CD4-positive, alpha-beta T cell treated with Interleukin-21 for 1 hour (primary cell): ENCODE data around the gene SIGMAR1.

Experiments
- DNase-seq: peaks from one replicate; pipeline ENCODE4 v3.0.0-alpha.2; 2020

The SIGMAR1 gene

DNA sequence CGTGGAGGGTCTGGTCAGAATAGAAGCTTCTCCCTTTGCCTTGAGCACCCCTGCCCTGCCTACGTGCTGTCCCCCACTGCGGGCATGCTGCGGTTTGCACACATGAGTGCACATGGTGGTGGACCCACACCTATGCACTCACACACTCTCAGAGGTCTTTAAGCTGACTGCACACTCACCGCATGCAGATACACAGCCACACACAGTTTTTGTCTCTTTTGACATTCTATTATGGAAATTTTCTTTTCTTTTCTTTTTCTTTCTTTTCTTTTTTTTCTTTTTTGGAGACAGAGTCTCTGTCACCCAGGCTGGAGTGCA lies 8.1 kb downstream of the SIGMAR1 start:
- no peak for DNase-seq

DNA sequence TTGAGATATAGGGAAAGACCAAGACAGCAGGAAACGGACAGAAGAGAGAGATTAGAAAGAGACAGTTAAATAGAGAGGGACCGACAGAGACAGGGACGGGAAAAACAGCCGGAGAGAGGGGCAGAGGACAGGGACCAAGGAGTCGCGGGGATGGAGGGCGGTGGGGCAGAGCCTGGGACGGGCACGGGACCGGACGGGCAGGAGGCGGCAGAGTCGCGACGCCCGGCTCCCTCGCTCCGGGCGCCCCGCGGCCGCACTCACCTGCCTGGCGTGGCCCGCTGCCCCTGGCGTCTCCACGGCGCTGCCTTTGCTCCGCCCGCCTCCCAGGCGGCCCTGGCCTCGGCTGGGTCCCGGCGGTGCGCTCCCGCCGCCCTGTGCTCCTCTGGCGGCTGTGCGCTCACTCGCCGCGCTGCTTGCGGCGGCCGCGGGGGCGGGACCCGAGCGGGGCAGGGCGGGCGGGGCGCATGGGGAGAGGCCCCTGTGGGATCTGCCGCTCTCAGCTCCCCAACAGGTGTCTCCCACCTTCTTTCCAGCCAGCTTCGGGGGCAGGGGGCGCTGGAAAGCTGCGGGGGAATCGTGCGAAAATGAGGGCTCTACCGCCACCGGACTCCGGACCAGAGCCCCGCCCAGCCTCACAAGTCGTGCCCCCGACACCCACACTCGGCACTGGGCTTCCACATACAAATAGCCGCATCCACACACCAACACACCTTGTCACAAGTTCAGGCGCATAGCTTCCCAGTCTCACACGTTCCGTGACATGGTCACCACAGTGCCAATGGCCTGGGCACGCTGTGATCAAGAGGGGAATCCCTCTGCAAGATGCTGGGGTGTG lies 8.7 kb downstream of the SIGMAR1 start, which contains the start of gene ARID3C:
TSS of gene ARID3C (minus strand) at position 411 of the 835 bp plus-strand sequence. CDS start 1,052 bp downstream, outside the sequence.
- DNase-seq: peak; percentile 48

GRCh38 chr9:34627716-34628655 lies 9.6 kb downstream of the SIGMAR1 start:
- DNase-seq: no peak

GRCh38 chr9:34625186-34625486 lies 12.5 kb downstream of the SIGMAR1 start:
- DNase-seq: no peak

GRCh38 chr9:34624475-34625185 lies 13.0 kb downstream of the SIGMAR1 start:
- DNase-seq: no peak

GRCh38 chr9:34623374-34624235 lies 14.0 kb downstream of the SIGMAR1 start:
- peak; percentile 21 for DNase-seq

DNA sequence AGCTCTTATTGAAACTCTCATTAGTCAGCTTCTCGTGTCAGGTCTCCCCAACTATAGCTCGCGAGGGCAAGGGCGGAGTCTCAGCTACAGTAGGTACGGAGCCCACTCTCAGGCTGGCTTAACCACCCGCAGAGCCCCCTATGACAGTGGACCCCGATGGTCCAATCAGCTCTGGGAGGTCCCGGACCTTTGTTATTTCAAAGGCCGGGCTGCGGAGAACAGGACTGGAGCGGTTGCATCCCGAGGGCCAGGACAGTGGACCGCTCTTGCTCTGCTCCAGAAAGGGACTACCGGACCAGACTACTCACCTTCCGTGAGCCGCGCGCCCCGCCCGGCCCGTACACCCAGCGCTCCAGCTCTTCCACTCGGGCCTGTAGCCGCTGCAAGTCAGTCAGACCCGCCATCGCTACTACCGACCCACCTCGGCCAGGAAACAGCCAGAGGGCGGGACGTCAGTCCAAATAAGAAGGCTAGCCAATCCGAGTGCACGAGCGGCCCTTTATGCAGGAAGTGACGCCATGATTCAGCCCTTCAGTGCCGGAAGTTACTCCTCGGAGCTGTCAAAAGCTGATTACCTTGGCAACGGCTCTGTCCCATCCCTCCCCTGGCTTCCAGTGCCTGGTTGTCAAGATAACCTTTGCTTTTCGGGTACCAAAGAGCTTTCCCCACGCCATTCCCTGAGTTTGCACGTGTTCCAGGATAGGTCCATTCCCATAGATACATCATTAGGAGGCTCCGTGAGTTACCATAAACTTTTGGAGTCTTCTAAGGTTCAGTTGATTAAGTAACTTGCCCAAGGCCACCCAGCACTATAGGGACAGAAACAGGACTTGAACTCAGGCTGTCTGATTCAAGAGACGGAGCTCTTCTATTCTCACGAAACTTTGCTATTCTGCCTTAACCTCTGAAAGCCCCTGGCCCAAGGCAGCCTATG lies 17.3 kb downstream of the SIGMAR1 start, which contains the start of gene DCTN3:
TSS of gene DCTN3 (minus strand) at position 435 of the 934 bp plus-strand sequence. CDS start at position 404, 31 bp downstream.
- DNase-seq: peak; percentile 95

DNA sequence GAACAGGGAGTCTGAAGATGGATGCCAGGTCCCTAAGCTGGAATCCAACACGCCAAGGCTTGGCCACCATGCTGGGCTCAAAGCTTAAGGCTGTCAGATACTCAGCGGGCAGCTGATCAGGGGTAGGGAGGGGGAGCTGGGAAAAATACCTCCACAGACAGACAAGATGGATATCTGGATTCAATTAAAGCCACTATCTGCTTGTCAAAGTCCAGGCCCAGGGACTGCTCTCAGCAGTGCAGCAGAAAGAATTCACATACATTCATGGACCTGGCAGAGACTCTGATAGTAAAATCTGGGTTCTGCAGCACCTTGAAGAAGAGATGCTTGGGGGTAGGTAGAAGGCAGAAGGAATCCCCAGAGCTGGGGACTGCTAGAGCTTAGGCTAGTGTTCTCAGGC lies 22.5 kb downstream of the SIGMAR1 start:
- no peak for DNase-seq

- peak; percentile 76 for DNase-seq
Observed at GRCh38 chr9:34612788-34613390, 24.7 kb downstream of the SIGMAR1 start.

DNA sequence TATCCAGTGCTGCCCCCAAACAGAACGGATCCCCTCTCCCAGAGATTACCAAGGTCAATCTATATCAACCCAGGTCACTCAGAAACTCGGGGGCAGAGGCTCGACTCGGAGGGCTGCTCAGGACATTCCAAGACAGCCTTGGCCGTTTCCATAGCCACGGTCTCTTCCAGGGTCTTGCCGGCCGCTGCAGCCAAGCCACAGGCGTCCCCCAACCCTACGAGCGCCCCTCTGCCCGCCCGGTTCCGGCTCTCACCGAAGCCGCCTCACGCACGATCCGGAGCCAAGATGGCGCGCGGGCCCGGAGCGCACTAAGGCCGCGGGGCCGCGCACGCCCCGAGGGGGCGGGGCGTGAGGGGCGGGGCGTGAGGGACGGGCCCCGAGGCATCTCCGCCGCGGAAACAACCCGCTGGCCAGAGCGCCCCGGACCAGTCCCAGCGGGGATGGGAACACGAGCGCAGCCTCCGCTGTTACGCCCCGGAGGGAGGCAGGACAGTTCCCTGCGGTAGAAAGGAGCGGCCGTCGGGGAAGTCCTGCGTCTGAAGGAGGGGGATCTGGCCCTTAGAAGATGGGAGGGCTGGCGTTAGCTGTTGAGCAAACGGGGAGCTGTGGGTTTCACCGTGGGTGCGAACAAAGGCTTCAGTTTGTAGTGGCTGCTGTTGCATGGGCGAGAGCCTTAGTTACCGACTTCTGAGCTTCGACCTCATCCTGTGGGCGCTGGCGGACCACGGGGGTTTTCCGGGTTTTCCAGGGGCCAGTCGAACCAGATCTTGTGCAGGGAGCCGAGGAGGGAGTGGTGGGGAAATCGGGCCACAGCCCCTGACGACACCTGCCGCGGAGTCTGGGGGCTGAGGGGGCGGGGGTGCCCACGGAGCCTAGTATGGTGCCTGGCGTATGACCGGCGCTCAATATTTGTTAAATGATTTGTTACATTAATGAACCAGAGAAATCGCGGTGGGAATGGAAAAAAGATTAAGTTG lies 25.5 kb downstream of the SIGMAR1 start, which contains the start of gene RPP25L:
TSS of gene RPP25L (minus strand) at position 287 of the 977 bp plus-strand sequence. CDS start 801 bp downstream, outside the sequence.
- DNase-seq: peak; percentile 86

GRCh38 chr9:34611251-34611810 lies 26.3 kb downstream of the SIGMAR1 start:
- no peak for DNase-seq

GRCh38 chr9:34610434-34611206 lies 27.0 kb downstream of the SIGMAR1 start:
- no peak for DNase-seq

- no peak for DNase-seq
Observed at GRCh38 chr9:34607331-34607730, 30.3 kb downstream of the SIGMAR1 start.

GRCh38 chr9:34606905-34607304 lies 30.7 kb downstream of the SIGMAR1 start:
- DNase-seq: no peak

- no peak for DNase-seq
Observed at GRCh38 chr9:34606190-34606589, 31.4 kb downstream of the SIGMAR1 start.

- DNase-seq: peak; percentile 83
Observed at GRCh38 chr9:34603610-34604231, 33.9 kb downstream of the SIGMAR1 start.

GRCh38 chr9:34601937-34602573 lies 35.5 kb downstream of the SIGMAR1 start:
- DNase-seq: no peak
